ENCODE results near the gene GPANK1. TPM values are rescaled to one million over a fixed set of nuclear protein-coding genes. Genes with fewer than 3 reads are reported as not detected.

Gene GPANK1
- total RNA-seq, 6 experiments from 2014 or later, result 6.4 to 10.0 (median 8.0) TPM

DNA sequence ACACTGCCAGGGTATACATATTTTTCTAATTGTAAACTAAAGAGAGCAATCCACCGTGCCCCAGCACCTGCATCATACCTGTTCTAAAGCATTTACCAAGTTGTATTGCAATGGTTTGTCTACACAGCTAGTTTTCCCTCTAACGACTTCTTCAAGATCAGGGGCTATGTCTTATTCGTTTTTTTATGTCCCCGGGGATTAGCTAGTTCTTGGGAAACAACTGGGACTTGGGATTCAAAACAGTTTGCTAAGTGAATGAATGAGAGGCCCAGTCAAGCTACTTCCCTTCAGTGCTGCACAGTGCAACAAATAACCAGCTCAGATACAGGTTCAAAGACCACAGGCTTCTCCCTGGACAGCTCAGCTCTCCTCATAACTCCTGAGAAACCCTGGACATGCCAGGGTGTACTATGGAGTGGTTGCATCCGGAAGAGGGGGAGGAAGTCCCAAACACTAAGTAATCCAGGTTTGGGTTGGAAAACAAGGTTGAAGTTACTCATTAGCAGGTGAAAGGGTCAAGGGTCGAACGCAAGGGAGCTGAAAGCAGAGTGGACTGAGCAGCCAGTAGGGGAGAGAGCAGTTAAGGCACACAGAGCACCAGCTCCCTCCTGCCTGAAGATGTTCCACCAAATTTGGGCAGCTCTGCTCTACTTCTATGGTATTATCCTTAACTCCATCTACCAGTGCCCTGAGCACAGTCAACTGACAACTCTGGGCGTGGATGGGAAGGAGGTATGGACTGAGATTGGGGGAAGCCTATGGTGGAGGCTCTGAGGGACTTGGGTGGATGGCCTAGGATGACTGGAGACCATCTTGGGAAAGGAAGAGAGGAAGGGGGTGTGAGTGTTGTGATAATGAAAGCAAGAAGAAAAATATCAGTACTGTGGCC, 9.2 kb downstream of the GPANK1 start, which contains the start of gene APOM:
Gene APOM (plus strand): TSS at position 546 of the 889 bp plus-strand sequence. CDS start 73 bp downstream, at position 619.
- peak; percentile 90 for TF ChIP-seq POLR2A (IDR thresholded peaks at IDR 0.05)
- TF ChIP-seq, protein P1, sequence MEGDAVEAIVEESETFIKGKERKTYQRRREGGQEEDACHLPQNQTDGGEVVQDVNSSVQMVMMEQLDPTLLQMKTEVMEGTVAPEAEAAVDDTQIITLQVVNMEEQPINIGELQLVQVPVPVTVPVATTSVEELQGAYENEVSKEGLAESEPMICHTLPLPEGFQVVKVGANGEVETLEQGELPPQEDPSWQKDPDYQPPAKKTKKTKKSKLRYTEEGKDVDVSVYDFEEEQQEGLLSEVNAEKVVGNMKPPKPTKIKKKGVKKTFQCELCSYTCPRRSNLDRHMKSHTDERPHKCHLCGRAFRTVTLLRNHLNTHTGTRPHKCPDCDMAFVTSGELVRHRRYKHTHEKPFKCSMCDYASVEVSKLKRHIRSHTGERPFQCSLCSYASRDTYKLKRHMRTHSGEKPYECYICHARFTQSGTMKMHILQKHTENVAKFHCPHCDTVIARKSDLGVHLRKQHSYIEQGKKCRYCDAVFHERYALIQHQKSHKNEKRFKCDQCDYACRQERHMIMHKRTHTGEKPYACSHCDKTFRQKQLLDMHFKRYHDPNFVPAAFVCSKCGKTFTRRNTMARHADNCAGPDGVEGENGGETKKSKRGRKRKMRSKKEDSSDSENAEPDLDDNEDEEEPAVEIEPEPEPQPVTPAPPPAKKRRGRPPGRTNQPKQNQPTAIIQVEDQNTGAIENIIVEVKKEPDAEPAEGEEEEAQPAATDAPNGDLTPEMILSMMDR (IDR thresholded peaks at IDR 0.05), result peak in 1 of 4 donors; percentile 9
- Histone ChIP-seq H3K9me3 (no peaks in the 10 kb centered on the region), H3K36me3 (peaks cover 0 to 9% (median 1%) of the 10 kb centered on the region in 4 donors), H3K4me1 (peaks cover 0 to 69% (median 22%) of the 10 kb centered on the region in 4 donors), H3K4me3 (peak within 1 kb of the TSS; percentile 11 to 57 (median 53)), H3K27me3 (no peaks in the 10 kb centered on the region), H3K27ac (peak within 1 kb of the TSS; percentile 1 to 68 (median 57))
- intact Hi-C loops (cut with DNase I), result no loop called here
- ATAC-seq (peak; percentile 36 to 59 (median 51)), DNase-seq (peak in 1 of 3 donors; percentile 84)
- 34% methylated on average over 8 of the region's 8 CpGs for WGBS (ENCODE audit: insufficient coverage, low coverage, low lambda C conversion rate, missing lambda C conversion rate)

DNA sequence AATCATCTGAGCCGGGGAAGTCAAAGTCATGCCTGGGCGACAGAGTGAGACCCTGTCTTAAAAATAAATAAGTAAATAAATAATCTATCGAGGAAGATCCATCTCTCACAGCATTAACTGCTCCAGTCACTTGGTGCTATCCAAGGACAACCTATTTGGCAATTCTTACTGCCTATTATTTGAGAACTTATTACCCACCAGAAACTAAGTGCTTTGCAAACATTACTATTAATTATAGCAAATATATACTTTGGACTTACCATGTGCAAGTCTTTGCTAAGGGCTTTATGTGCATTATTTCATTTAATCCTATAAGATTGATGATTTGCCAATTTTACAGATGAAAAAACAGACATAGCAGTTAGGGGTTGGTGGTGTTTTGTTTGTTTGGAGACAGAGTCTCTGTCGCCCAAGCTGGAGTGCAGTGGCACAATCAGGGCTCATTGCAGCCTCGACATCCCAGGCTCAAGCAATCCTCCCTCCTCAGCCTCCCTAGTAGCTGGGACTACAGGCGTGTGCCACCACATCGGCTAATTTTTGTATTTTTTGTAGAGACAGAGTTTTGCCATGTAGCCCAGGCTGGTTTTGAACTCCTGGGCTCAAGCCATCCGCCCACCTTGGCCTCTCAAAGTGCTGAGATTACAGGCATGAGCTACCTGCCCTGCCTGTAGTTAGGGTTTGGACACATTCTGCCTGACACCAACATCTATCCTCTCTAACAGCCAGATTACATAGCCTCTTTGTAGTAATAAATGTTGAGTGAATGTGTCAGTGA, 10.0 kb downstream of the GPANK1 start:
- 80% methylated on average over 7 of the region's 8 CpGs for WGBS (ENCODE audit: insufficient coverage, low coverage, low lambda C conversion rate, missing lambda C conversion rate)
- H3K4me1 ChIP-seq, result peaks cover 0 to 71% (median 21%) of the 10 kb centered on the region in 4 donors
- peak overlapping the region in 2 of 3 donors; percentile 53 to 57 for H3K4me3 ChIP-seq
- no peaks in the 10 kb centered on the region for H3K9me3 ChIP-seq
- TF ChIP-seq POLR2A (IDR thresholded peaks at IDR 0.05), result no peak
- TF ChIP-seq, protein P1 (IDR thresholded peaks at IDR 0.05), result no peak
- H3K27me3 ChIP-seq, result no peaks in the 10 kb centered on the region
- H3K27ac ChIP-seq, result peak overlapping the region; percentile 1 to 68 (median 5)
- ATAC-seq (no peak), DNase-seq (no peak)
- intact Hi-C loops (cut with DNase I), result no loop called here
- peaks cover 0 to 10% (median 4%) of the 10 kb centered on the region in 4 donors for H3K36me3 ChIP-seq

DNA sequence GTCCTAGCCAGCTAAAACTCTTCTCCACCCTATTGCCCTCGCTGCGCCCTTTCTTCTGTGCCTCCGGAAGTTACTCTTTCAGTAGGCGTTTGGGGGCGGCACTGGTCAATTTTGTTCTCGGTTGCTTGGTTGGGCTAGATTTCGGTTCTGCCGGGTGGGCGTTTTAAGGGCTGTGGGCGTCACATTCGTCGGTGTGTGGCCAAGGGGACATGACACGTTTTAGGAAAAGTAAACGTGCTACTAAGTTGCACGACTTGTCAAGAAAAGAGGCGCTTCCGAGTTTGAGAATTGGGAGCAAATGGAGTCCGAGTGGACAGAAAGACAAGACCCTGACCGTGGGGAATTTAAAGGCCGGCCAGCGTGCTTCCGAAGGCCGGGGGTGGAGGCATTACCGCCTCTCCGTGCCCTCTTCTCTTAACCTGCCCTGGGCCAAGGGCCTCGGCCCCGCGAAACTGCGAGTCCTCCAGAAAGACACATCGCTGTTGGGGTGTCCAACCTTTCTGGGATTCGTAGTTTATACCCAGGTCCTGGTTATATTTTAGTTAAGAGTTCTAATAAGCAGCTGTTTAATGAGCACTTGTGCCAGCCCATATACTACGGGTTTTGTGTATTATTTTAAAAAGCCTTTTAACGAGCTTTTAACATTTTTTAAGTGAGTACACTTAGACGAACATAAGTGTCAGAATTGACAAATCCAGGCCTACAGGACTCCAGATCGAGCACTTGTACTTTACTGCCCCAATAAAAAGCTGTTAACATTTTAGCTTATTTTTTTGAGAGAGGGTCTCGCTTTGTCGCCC, 11.7 kb downstream of the GPANK1 start:
- Histone ChIP-seq H3K9me3 (no peaks in the 10 kb centered on the region), H3K27me3 (no peaks in the 10 kb centered on the region), H3K4me3 (peak overlapping the region; percentile 71 to 81 (median 71)), H3K36me3 (peaks cover 0 to 22% (median 14%) of the 10 kb centered on the region in 4 donors), H3K27ac (peak overlapping the region; percentile 97 to 99 (median 99)), H3K4me1 (peaks cover 0 to 57% (median 16%) of the 10 kb centered on the region in 4 donors)
- DNase-seq, result peak; percentile 84 to 91 (median 86)
- intact Hi-C loops (cut with DNase I), result no loop called here
- WGBS (ENCODE audit: insufficient coverage, low coverage, low lambda C conversion rate, missing lambda C conversion rate), result 3% methylated on average over 35 of the region's 37 CpGs
- peak; percentile 68 to 77 (median 73) for ATAC-seq
- peak; percentile 62 for TF ChIP-seq POLR2A (IDR thresholded peaks at IDR 0.05)
- TF ChIP-seq, protein P1 (IDR thresholded peaks at IDR 0.05), result peak in 3 of 4 donors; percentile 6 to 23 (median 19)
